K562 (cell line): ENCODE measurements around the gene PPARG. TPM values are rescaled to one million over a fixed set of nuclear protein-coding genes. Genes with fewer than 3 reads are reported as not detected.

Experiments
- ATAC-seq: fragments of 200-7000 bp; cut with Tn5 transposase; 3 replicates; pipeline ENCODE4 v1.9.1; 2020; ENCODE audit warnings: moderate library complexity
- BruUV-seq: library from RNA; stranded (reverse); fragments of 400-500 nt; replicated peaks from 2 replicates; lab custom pipeline; 2021; lab: Mats Ljungman, UMichigan
- CTCF ChIA-PET: fragments of 300-600 bp; formaldehyde crosslinking; extraction: SDS; loops from one replicate; lab custom pipeline; 2021; ENCODE audit warnings: low intra/inter-chr PET ratio; lab: Yijun Ruan, JAX
- POLR2A ChIA-PET: fragments of 300-600, 350-650 bp; sonication (Branson Sonifier 250); formaldehyde crosslinking; extraction: SDS; loops from one replicate; lab custom pipeline; 2021; ENCODE audit warnings: antibody characterized with exemption, inconsistent platforms; lab: Yijun Ruan, JAX
- DNase-seq, 4 experiments: peaks; one replicate each; pipeline versions ENCODE4 v3.0.0 to v3.0.0-alpha.2; 2011 to 2018; ENCODE audit warnings: low spot score in 3 of 4, mixed read lengths in 3 of 4; ENCODE audit errors: extremely low read depth in 1 of 4
- FAIRE-seq: peaks from 2 replicates; lab custom pipeline; 2011; peaks lifted over from hg19 to GRCh38; lab: Jason Lieb, UNC
- H2AFZ ChIP-seq: 2 replicates; pipeline ENCODE4 v1.6.0; 2011; ENCODE audit warnings: low read depth, low read length, control low read depth, inconsistent platforms
- H3K27ac ChIP-seq: fragments of 200-600 bp; 3 replicates; pipeline ENCODE4 v1.8.0; 2011; ENCODE audit warnings: low read depth, mild to moderate bottlenecking, control low read depth, inconsistent platforms, low read length, moderate library complexity, mixed read lengths; ENCODE audit errors: extremely low read depth
- H3K27me3 ChIP-seq, 2 experiments: fragments of 300-600 bp in 1 of 2; 2 replicates in 1 of 2; 3 replicates in 1 of 2; pipeline versions ENCODE4 v1.6.0 to v1.8.0; 2011; ENCODE audit warnings: inconsistent platforms in 2 of 2, low read length in 2 of 2, mild to moderate bottlenecking in 1 of 2, mixed read lengths in 1 of 2, moderate library complexity in 1 of 2; ENCODE audit not compliant: control insufficient read depth in 2 of 2, insufficient read depth in 2 of 2
- H3K36me3 ChIP-seq: fragments of 300-600 bp; 3 replicates; pipeline ENCODE4 v1.8.0; 2011; ENCODE audit warnings: mild to moderate bottlenecking, low read length, inconsistent platforms; ENCODE audit not compliant: control insufficient read depth, insufficient read depth
- H3K4me1 ChIP-seq, 2 experiments: fragments of 200-600 bp in 1 of 2; replicated peaks in 1 of 2; 2 replicates in 1 of 2; 3 replicates in 1 of 2; pipeline versions ENCODE4 v1.5.1 to v1.8.0; 2011; ENCODE audit warnings: inconsistent platforms in 2 of 2, low read length in 2 of 2, mild to moderate bottlenecking in 1 of 2, mixed read lengths in 1 of 2, moderate library complexity in 1 of 2; ENCODE audit not compliant: control insufficient read depth in 2 of 2, insufficient read depth in 2 of 2
- H3K4me2 ChIP-seq: 2 replicates; pipeline ENCODE4 v1.6.1; 2011; ENCODE audit warnings: low read length, control low read depth, inconsistent platforms, mixed read lengths; ENCODE audit not compliant: insufficient read depth
- H3K4me3 ChIP-seq: fragments of 200-600 bp; sonication (generic), shearing (Covaris generic); 2 replicates; pipeline ENCODE4 v1.5.1; 2016; ENCODE audit warnings: control low read depth, inconsistent platforms
- H3K79me2 ChIP-seq: fragments of 200-600 bp; 3 replicates; pipeline ENCODE4 v1.8.0; 2011; ENCODE audit warnings: low read length, inconsistent platforms; ENCODE audit not compliant: control insufficient read depth, insufficient read depth
- H3K9ac ChIP-seq, 2 experiments: 2 replicates each; pipeline versions ENCODE4 v1.6.0 to v1.6.1; 2011; ENCODE audit warnings: low read depth in 2 of 2, low read length in 2 of 2, control low read depth in 1 of 2, inconsistent platforms in 1 of 2, mild to moderate bottlenecking in 1 of 2, mixed read lengths in 1 of 2; ENCODE audit not compliant: insufficient read depth in 1 of 2
- H3K9me1 ChIP-seq: one replicate; pipeline ENCODE4 v1.6.0; 2011; ENCODE audit warnings: inconsistent platforms, mild to moderate bottlenecking, low read length, moderate library complexity; ENCODE audit not compliant: control insufficient read depth, insufficient read depth
- H3K9me3 ChIP-seq: replicated peaks from 2 replicates; pipeline ENCODE4 v1.5.1; 2011; ENCODE audit warnings: low read depth, low read length, inconsistent platforms; ENCODE audit not compliant: control insufficient read depth, insufficient read depth
- H4K20me1 ChIP-seq: replicated peaks from 2 replicates; pipeline ENCODE4 v1.6.1; 2011; ENCODE audit warnings: low read length, inconsistent platforms, mixed read lengths; ENCODE audit not compliant: control insufficient read depth, insufficient read depth
- CBX2 ChIP-seq: fragments of 200-600 bp; sonication (generic); IDR thresholded peaks from one replicate; pipeline ENCODE4 v1.6.1; 2012; ENCODE audit warnings: mild to moderate bottlenecking, low read length, inconsistent platforms; ENCODE audit not compliant: insufficient read depth, poor library complexity, severe bottlenecking
- DPF2 ChIP-seq: fragments of 450-650 bp; IDR thresholded peaks from 2 replicates; pipeline ENCODE4 v1.6.1; 2016
- EWSR1 ChIP-seq: fragments of 450-650 bp; IDR thresholded peaks from 2 replicates; pipeline ENCODE4 v1.6.1; 2018; ENCODE audit warnings: borderline replicate concordance, mild to moderate bottlenecking, low read depth, moderate library complexity; ENCODE audit not compliant: partially characterized antibody
- HCFC1 ChIP-seq: IDR thresholded peaks from 2 replicates; pipeline ENCODE4 v1.6.1; 2012; ENCODE audit warnings: low read depth, low read length, improper control_type of control experiment
- HNRNPLL ChIP-seq: fragments of 200-400 bp; formaldehyde crosslinking; IDR thresholded peaks from 2 replicates; pipeline ENCODE4 v1.6.1; 2017; ENCODE audit warnings: low read length, low read depth, mild to moderate bottlenecking; ENCODE audit not compliant: poor library complexity, severe bottlenecking
- KDM4B ChIP-seq, 2 experiments: fragments of 450-650 bp in 1 of 2; sonication (generic) in 1 of 2; IDR thresholded peaks; 2 replicates each; pipeline ENCODE4 v1.6.1; 2016 to 2017; ENCODE audit warnings: borderline replicate concordance in 2 of 2, antibody characterized with exemption in 1 of 2, low read depth in 1 of 2, mild to moderate bottlenecking in 1 of 2
- MAFG ChIP-seq: fragments of 450-650 bp; conservative IDR thresholded peaks from 2 replicates; pipeline ENCODE4 v1.6.1; 2016; ENCODE audit warnings: missing genetic modification characterization, missing compliant biosample characterization
- MAFK ChIP-seq: IDR thresholded peaks from 2 replicates; pipeline ENCODE4 v1.6.1; 2011; ENCODE audit warnings: low read length, improper control_type of control experiment
- NFATC3 ChIP-seq: fragments of 450-650 bp; IDR thresholded peaks from 2 replicates; pipeline ENCODE4 v1.6.1; 2017; ENCODE audit warnings: mild to moderate bottlenecking
- RBM22 ChIP-seq: fragments of 200-400 bp; formaldehyde crosslinking; IDR thresholded peaks from 2 replicates; pipeline ENCODE4 v1.6.1; 2018; ENCODE audit warnings: low read length, low read depth; ENCODE audit not compliant: poor library complexity, severe bottlenecking
- RFX7 ChIP-seq: fragments of 250-450 bp; sonication (Bioruptor Pico); IDR thresholded peaks from 2 replicates; pipeline ENCODE4 v1.5.1; 2021; ENCODE audit warnings: mild to moderate bottlenecking
- SRF ChIP-seq, 2 experiments: fragments of 250-450, 450-650 bp in 1 of 2; sonication (Bioruptor Pico) in 1 of 2; sonication (generic) in 1 of 2; formaldehyde crosslinking; IDR thresholded peaks; 2 replicates each; pipeline versions ENCODE4 v1.5.0 to v1.5.1; 2020 to 2022; ENCODE audit warnings: mild to moderate bottlenecking in 1 of 2, missing genetic modification reagents in 1 of 2
- WGBS: fragments of 100-300 bp; shearing (Covaris generic); methylation state at CpG from one replicate; pipeline ENCODE4 v1.1.6; 2016; ENCODE audit warnings: low coverage, mixed read lengths; ENCODE audit not compliant: insufficient coverage; ENCODE audit errors: missing lambda C conversion rate; 5-methylcytosine and 5-hydroxymethylcytosine counted together
- in situ Hi-C: fragments of 300-500 bp; cut with MboI; formaldehyde crosslinking; loops from 4 replicates; pipeline ENCODE4 v1.15.0; 2018; ENCODE audit warnings: inconsistent platforms, mixed read lengths
- intact Hi-C: fragments of 100-400 bp; cut with micrococcal nuclease; formaldehyde crosslinking; loops from 2 replicates; pipeline ENCODE4 v1.14.2; 2022
- polyA plus RNA-seq, 8 experiments: library from polyadenylated mRNA; depleted of rRNA in 4 of 8; stranded (reverse) in 5 of 8; unstranded in 3 of 8; fragments of >200 nt; fragmentation: Nextera tagmentation in 2 of 8; fragmentation: Illumina TruSeq in 1 of 8; extraction: Ambion mirVana in 2 of 8; extraction: Trizol in 1 of 8; gene quantifications; 2 replicates each; pipeline versions ENCODE4 v1.2.1 to v1.2.3, GENCODE V29; 2011 to 2014; ENCODE audit warnings: inconsistent platforms in 1 of 8, missing spikeins in 1 of 8
- total RNA-seq, 7 experiments: library from RNA; depleted of rRNA in 6 of 7; stranded (reverse); fragments of >200 nt in 6 of 7; fragmentation: Illumina TruSeq in 2 of 7; extraction: Trizol in 2 of 7; gene quantifications; 2 replicates each; pipeline versions ENCODE4 v1.2.1 to v1.2.3, GENCODE V29; 2011 to 2021; ENCODE audit warnings: low replicate concordance in 1 of 7

The PPARG gene
- total and polyA plus RNA-seq, 9 of the 15 experiments (the other 6 are each of a cell fraction or from before 2014, with no cell fraction given) = not detected

- TF ChIP-seq HCFC1 (no peak), MAFG (tag) (peak; percentile 34; the same call in 1 of the 2 replicates), EWSR1 (no peak), SRF (CRISPR knock-in tag; IDR thresholded peaks at IDR 0.05) (no peak), MAFK (peak; percentile 22; the same call in 1 of the 2 replicates), NFATC3 (no peak), KDM4B (IDR thresholded peaks at IDR 0.05; ENCODE audit: borderline replicate concordance in 2 of 2, low read depth in 1 of 2) (no peak), RFX7 (CRISPR knock-in tag) (no peak)
These were observed 56.3 kb downstream of the PPARG start (continued) for GRCh38 chr3:12345141-12345561.

GRCh38 chr3:12345584-12346494 is 57.0 kb downstream of the PPARG start:
- ChIA-PET POLR2A (no interaction called here), CTCF (no interaction called here)
- Histone ChIP-seq H3K4me1 (no peaks in the 10 kb centered on the region), H3K4me3 (no peak overlapping the region), H4K20me1 (no peaks in the 10 kb centered on the region), H3K9me3 (no peaks in the 10 kb centered on the region), H3K27me3 (peaks cover 0 to 3% of the 10 kb centered on the region in 2 experiments; a peak in 2 of 5 replicates), H2AFZ (no peak overlapping the region), H3K4me2 (no peak overlapping the region), H3K9ac (no peak overlapping the region), H3K36me3 (no peaks in the 10 kb centered on the region), H3K9me1 (no peaks in the 10 kb centered on the region), H3K27ac (no peak overlapping the region), H3K79me2 (no peaks in the 10 kb centered on the region)
- intact Hi-C loops (no loop called here), in situ Hi-C loops (no loop called here)
- BruUV-seq = no TSS peak
- no peak for DNase-seq
- under 1% methylated on average over 8 of the region's 8 CpGs for WGBS
- FAIRE-seq = no peak
- no peak for ATAC-seq
- TF ChIP-seq CBX2 (no peak), DPF2 (no peak), RBM22 (no peak), HNRNPLL (peak; percentile 27)
